Heart left ventricle (tissue), 13 donors: ENCODE measurements around the gene ANK2.

Experiments used
- CTCF ChIP-seq, 12 donors: fragments of 200-600 bp; sonication (generic) in 4 of 12; IDR thresholded peaks; one replicate each; pipeline versions ENCODE4 v1.5.0 to v1.8.0; 2018 to 2022; ENCODE audit warnings: antibody characterized with exemption in 12 of 12, mild to moderate bottlenecking in 5 of 12
- POLR2A ChIP-seq, 2 donors: fragments of 450-650 bp; IDR thresholded peaks; one replicate each; pipeline ENCODE4 v1.6.1; 2017; ENCODE audit warnings: antibody characterized with exemption in 2 of 2, mild to moderate bottlenecking in 2 of 2, moderate library complexity in 2 of 2
- donor health status: ischemic (EF 13 %, LVEDD 7.1; RV severe dilation, severe dysfunction).
- donor health status: DM: no; HTN: yes; CAD: no.
- donor health status: DM: no; HTN: no; CAD: no.
- donor health status: ischemic (EF 25% LVEDD 6.9; RV normal size, moderate dysfunction).
- donor health status: ischemic (EF 25% LVEDD 5.7; RV mildly dilated, moderate dysfunction).
- donor health status: ischemic (EF 35%, LVEDD 5.7; RV mildly dilated, moderate dysfunction).
- donor health status: nonischemic (EF 11% LVEDD 7.7; RV severe dilation, severe dysfunction).
- donor health status: DM: yes; HTN: yes; CAD: no.
- donor health status: PGD.
- donor health status: ischemic (EF 29% LVEDD 5.4; RV normal size, mild dysfunction).
- donor health status: nonischemic (EF 23%, LVEDD 6.1; RV moderate dilation, normal function).

- no peak for TF ChIP-seq POLR2A (IDR thresholded peaks at IDR 0.05)
- TF ChIP-seq CTCF (IDR thresholded peaks at IDR 0.05): no peak
Measured at GRCh38 chr4:113154281-113154680, 104.8 kb downstream of the ANK2 start.
